Measurements from ENCODE around the gene HELT.
A peak's percentile ranks its signal among the peaks of the same experiment; 100 is the strongest.

The HELT gene

DNA sequence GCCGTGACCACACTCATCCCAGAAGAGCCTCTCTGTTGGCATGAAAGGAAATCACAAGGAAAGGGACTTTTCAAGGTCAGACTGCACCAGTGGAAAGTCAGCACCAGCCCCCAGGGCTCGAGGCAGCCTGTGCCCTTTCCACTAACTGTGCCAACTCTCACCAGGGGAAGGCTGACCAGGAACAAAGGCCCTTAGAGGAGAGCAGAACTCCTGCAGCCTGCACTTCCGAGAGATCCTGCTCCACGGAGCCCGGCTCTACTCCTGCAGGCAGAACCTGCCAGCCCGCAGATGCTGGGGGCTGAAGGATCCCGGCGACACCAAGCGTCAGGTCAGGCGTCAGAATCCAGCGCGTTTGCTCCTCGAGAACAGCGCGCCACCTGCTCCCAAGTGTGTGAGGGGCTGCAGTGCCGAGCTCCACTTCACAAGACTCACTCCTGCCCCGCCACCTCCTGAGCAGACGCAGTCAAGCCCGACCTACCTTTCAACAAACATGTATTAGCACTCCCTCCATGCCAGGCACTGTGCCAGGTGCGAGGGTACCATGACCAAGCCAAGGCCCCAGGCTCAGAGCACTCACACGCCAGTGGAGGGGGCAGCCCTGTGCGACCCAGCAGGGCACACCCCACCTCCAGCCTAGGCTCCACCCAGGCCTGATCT lies 13.6 kb upstream of the HELT start:
- no peak for DNase-seq

DNA sequence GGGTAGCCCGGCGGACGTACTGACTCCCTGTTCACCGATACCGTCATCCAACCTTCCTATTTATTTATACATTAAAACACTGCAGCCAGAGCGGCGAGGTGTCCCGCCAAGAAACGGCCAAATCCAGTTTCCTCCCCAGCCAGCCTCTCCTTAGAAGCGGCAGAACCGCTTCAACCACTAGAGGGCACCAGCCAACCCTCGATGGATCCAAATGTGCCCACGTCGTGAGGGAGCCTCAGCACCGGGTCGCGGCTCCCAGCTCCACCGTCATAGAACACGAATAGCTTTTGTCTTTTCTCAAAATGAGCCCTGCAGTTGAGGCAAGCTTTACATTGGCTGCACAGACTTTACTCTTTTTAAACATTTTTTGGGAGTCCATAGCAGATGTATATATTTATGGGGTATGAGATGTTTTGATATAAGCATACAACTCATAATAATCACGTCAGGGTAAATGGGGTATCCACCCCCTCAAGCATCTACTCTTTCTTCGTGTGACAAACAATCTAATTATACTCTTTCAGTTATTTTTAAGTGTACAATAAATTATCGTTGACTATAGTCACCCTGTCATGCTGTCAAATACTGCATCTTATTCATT lies 13.0 kb upstream of the HELT start:
- peak; percentile 68 for DNase-seq

GRCh38 chr4:185011408-185011807 lies 6.9 kb upstream of the HELT start:
- DNase-seq, result no peak

GRCh38 chr4:185013417-185014125 lies 4.7 kb upstream of the HELT start:
- DNase-seq, result no peak

DNA sequence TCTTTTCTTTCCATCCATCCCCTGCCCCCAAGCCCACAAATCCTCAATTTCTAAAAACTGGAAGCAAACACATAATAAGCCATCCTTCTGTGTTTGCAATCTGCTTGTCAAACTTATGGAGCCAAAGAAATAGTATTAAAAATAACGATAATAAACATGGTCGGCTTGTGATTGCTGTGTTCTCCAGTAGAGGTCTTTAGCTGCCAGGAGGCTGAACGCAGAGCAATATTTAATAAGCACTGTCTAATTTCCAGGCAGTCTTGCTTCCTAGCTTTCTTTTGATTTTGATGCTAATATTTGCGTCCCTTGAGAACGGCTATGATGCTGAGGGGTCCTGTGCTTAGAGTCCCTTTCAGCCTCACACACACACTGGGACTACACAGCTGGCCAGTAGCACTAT lies 3.2 kb upstream of the HELT start:
- DNase-seq, result no peak

- DNase-seq, result no peak
These were observed 2.0 kb upstream of the HELT start for GRCh38 chr4:185016101-185016940.

DNA sequence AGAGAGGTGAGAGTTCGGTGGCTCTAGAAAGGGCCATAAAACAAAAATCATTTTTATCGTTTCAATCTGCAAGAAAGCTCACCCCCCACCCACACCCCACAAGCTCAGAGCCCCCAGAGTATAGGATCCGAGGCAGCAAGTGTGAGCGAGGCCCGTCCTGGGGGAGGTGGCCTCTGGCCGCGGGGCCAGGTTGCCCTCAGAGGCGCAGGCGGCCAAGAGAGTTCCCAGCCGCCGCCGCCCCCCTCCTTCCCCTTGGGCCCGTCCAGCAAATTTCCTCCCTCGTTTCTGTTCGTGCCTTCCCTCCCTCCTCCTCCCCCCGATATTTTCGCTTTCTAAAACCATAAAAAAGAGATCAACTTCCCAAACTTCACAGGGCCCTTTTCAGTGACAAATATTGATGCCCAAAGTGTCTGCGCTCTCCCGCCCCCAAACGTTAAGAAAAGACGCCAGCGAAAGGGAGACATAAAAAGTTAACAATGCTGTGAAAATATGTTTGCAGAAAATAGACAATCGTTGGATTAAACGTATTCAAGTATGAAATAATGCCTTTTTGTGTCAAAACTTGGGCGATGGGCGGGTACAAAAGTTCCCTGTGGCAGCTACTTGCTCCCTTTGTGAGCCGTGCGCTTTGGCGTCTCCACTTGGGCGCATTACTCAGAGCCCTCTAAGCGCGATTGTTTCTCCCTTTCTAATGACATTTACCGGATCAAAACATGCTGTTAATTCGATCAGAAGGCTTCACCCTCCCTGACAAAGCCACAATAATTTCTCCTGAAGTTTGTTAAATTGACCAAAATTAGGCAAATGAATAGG lies 1.1 kb upstream of the HELT start:
- DNase-seq, result no peak

DNA sequence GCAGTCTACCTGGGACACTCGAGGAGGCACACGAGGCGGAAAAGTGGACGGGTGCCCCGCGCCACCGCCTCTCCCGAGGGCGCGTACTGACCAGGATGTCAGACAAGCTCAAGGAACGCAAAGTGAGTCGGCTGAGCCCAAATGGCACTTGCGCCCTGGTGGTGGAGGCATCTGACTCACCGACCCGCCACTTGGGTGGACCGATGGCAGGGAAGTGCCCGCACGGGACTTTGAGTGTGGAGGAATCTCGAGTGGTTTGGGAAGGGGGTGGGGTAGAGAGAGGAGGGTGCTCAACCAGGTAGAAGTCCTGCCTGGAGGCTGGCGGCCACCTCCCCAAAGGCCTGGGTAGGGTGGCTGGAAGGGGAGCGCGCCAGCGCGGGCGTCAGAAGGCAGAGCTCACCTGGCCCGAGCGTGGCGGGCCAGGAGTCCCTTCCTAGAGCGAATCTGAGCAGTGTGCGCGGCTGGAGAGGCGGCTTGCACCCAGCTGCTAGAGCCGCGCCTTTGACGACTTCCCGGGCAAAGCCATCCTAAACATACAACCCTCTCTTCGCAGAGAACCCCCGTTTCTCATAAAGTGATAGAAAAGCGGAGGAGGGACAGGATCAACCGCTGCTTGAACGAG lies 655 bp downstream of the HELT start:
- no peak for DNase-seq

DNA sequence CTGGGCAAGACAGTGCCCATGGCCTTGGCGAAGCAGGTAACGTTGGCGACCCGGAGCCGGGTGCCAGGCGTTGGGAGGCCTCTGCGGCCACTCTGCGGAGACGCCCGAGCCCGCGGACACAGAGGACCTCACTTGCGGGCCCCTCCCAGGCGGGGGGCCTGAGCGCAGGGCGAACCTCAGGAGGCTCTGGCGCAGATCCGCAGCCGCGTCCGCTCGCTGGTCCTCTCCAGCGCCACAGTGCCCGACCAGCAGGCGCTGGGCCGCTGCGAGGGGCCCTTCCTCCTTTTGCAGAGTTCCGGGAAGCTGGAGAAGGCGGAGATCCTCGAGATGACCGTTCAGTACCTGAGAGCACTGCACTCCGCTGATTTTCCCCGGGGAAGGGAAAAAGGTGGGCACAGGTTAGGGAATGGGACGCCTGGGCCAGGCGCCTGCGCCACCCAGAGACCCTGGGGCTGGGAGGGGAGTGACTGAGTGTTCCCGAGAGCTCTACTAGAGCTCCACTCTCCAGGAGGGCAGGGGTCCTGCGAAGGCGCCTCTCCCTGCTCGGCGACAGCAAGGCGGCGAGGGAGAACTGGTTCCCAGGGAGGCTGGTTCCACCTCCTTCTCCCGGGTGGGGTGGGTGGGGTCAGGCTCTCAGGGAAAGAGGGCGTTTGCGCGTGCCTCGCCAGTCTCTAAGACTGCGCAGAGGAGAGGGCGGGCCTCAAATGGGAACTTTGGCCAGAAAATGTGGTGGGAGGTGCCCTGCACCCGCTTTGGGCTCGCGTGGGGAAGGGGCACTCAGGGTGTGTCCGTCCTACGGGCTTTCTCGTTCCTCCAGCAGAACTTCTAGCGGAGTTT lies 1.4 kb downstream of the HELT start:
- DNase-seq, result no peak

DNA sequence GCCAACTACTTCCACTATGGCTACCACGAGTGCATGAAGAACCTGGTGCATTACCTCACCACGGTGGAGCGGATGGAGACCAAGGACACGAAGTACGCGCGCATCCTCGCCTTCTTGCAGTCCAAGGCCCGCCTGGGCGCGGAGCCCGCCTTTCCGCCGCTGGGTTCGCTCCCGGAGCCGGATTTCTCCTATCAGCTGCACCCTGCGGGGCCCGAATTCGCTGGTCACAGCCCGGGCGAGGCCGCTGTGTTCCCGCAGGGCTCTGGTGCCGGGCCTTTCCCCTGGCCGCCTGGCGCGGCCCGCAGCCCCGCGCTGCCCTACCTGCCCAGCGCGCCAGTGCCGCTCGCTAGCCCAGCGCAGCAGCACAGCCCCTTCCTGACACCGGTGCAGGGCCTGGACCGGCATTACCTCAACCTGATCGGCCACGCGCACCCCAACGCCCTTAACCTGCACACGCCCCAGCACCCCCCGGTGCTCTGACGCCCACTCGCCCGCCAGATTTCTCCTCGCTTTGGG lies 2.1 kb downstream of the HELT start:
- no peak for DNase-seq

DNA sequence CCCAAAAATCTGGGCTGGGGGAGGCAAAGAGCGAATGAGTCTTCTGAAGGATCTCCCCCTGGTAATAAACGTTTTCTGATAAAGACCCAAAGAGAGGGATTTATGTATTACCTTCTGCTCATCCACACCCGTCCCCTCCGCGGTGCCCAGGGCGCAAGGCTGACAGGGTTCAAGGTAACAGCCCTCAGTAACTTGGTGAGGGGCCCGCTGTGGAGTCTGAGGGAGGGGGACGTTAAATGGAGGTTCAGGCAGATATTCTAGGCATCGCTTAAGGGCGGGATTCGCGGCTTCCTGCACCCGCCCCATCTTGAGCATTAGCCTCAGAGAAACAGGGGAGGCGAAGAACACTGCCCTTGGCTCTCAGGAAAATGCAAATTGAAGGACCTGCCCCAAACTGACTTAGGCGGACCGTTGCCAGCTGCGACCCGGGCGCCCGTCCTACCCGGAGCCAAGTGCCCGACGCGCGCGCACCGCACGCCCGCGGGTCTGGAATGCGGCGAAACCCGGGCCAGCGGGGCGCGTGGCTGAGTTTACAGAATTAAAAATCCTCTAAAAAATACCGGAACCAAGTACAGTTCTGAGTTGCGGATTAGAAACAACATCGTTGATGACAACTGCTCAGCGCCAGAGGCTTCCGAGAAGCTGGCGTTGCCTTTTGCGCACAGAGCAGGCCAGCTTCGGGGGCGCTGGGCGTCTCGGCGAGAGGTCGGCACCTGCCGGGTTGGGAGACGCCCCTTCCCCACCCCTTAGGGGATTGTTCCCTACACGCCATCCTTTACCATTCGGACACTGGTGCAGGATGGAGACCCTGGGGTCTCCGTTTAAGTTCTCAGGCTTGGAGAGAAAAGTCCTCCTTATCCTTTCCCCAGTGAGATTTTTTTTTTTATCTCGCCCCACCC lies 2.8 kb downstream of the HELT start:
- DNase-seq, result no peak

DNA sequence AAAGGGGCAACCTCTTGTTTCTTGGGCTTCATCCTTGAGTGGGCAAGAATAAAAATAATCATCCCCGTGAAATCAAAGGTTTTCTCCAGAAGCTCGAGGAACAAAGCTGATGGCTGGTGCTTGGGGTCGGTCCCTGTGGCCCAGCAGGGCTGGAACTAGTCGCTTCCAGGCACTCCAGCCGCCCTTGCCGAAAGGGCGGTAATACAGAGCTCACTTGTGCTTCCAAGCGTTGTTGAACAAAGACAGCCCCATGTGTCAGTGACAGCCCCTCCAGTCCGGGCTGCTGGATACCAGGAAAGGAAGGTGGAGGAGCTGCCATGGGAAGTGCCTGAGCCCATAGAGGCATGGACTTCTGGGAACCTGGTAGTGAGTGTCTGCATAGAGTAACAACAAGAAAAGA lies 5.2 kb downstream of the HELT start:
- no peak for DNase-seq

DNA sequence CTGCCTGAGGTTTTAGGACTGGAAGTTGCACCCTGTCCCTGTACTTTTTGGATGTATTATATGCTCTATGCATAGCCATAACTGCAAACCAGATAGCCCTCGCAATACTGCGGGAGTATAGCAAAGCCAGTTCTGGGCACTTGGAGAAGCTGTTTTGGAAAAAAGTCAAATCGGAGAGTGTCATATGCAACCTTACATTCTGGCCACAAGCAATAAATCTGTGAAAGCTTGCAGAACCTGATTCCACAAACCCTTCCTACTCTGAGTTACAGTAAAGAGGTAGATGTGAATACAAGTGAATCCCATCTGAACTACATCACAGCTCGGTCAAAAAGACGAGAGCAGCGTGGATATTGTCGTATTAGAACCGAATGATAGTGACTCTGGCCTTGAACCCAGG lies 10.3 kb downstream of the HELT start:
- DNase-seq, result no peak

GRCh38 chr4:185031611-185032010 lies 13.3 kb downstream of the HELT start:
- DNase-seq, result no peak

DNA sequence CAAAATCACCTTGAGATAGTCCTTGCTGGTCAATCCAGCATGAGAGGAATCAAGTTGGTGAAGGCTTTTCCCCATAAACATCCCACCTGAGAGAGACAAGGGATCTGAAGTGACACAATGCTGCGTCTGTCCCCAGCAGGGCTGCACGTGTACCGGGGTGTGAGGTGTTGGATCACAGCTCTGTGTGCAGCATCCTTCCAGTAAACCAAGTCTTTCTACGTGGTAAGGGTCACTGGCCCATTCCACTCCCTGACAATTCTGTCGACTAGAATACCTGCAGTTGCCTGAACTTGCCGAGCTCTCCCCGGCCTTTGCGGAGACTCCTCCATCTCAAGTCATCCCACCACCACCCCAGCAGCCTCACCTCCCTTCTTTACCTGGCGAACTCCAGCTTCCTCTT lies 14.8 kb downstream of the HELT start:
- DNase-seq, result no peak

- DNase-seq, result no peak
These were observed 15.7 kb downstream of the HELT start for GRCh38 chr4:185033950-185034349.

DNA sequence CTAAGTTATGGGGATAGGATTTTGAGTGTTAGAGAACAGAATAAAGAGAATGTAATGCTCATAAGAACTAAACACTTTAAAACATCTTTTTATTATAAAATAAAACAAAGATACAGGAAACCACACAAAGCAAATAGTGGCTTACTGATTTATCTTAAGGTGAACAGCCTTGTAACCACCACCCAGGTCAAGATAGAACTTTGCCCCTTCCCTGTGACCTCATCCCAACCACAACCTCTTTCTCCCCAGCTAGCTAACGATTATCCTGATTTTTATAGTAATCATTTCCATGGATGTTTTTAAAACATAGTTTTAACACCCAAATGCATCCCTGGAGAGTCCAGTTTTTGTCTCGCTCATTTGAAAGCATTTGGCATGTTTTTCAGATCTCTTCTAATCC lies 17.0 kb downstream of the HELT start:
- DNase-seq, result no peak

- no peak for DNase-seq
These were observed 17.7 kb downstream of the HELT start for GRCh38 chr4:185036019-185036418.

GRCh38 chr4:185036842-185037241 lies 18.6 kb downstream of the HELT start:
- DNase-seq, result no peak
